NT2/D1 (cell line): ENCODE data around the gene IQGAP3.
A peak's percentile ranks its signal among the peaks of the same experiment; 100 is the strongest.

Experiments
- DNase-seq: peaks from one replicate; pipeline ENCODE4 v3.0.0-alpha.2; 2011; ENCODE audit warnings: low read depth, low spot score
- H3K27me3 ChIP-seq: 2 replicates; pipeline ENCODE4 v1.6.0; 2011; ENCODE audit warnings: mild to moderate bottlenecking; ENCODE audit not compliant: insufficient read length, insufficient read depth
- H3K36me3 ChIP-seq: 2 replicates; pipeline ENCODE4 v1.6.1; 2011; ENCODE audit warnings: mild to moderate bottlenecking, low read length, mixed read lengths; ENCODE audit not compliant: insufficient read depth, insufficient read length
- H3K4me1 ChIP-seq: 2 replicates; pipeline ENCODE4 v1.5.1; 2011; ENCODE audit not compliant: insufficient read depth, insufficient read length
- H3K4me3 ChIP-seq: 2 replicates; pipeline ENCODE4 v1.5.1; 2011; ENCODE audit warnings: low read depth; ENCODE audit not compliant: insufficient read length
- H3K9ac ChIP-seq: 2 replicates; pipeline ENCODE4 v1.6.0; 2011; ENCODE audit warnings: low read depth; ENCODE audit not compliant: insufficient read length
- H3K9me3 ChIP-seq: 2 replicates; pipeline ENCODE4 v1.5.1; 2011; ENCODE audit warnings: mild to moderate bottlenecking, low read length; ENCODE audit not compliant: insufficient read depth
- SUZ12 ChIP-seq: IDR thresholded peaks from 2 replicates; pipeline ENCODE4 v1.6.1; 2011; ENCODE audit not compliant: insufficient read length, insufficient read depth; ENCODE audit errors: extremely low read depth
- YY1 ChIP-seq: IDR thresholded peaks from 2 replicates; pipeline ENCODE4 v1.6.1; 2011; ENCODE audit not compliant: insufficient read length, insufficient read depth
- ZNF274 ChIP-seq: IDR thresholded peaks from 2 replicates; pipeline ENCODE4 v1.6.1; 2011; ENCODE audit warnings: mild to moderate bottlenecking, low read depth, low read length

Gene IQGAP3

GRCh38 chr1:156594190-156594589 lies 21.8 kb upstream of the IQGAP3 start:
- Histone ChIP-seq H3K36me3 (peaks cover 69% of the 10 kb centered on the region), H3K9me3 (no peaks in the 10 kb centered on the region), H3K4me3 (no peak overlapping the region), H3K27me3 (no peaks in the 10 kb centered on the region), H3K4me1 (peaks cover 9% of the 10 kb centered on the region), H3K9ac (no peak overlapping the region)
- DNase-seq: no peak
- no peak for TF ChIP-seq ZNF274
- TF ChIP-seq SUZ12: no peak
- no peak for TF ChIP-seq YY1

GRCh38 chr1:156593661-156593989 lies 21.3 kb upstream of the IQGAP3 start:
- H3K36me3 ChIP-seq: peaks cover 63% of the 10 kb centered on the region
- peaks cover 9% of the 10 kb centered on the region for H3K4me1 ChIP-seq
- H3K4me3 ChIP-seq: no peak overlapping the region
- H3K9ac ChIP-seq: no peak overlapping the region
- TF ChIP-seq YY1 (no peak), SUZ12 (no peak), ZNF274 (no peak)
- DNase-seq: no peak
- H3K9me3 ChIP-seq: no peaks in the 10 kb centered on the region
- no peaks in the 10 kb centered on the region for H3K27me3 ChIP-seq

DNA sequence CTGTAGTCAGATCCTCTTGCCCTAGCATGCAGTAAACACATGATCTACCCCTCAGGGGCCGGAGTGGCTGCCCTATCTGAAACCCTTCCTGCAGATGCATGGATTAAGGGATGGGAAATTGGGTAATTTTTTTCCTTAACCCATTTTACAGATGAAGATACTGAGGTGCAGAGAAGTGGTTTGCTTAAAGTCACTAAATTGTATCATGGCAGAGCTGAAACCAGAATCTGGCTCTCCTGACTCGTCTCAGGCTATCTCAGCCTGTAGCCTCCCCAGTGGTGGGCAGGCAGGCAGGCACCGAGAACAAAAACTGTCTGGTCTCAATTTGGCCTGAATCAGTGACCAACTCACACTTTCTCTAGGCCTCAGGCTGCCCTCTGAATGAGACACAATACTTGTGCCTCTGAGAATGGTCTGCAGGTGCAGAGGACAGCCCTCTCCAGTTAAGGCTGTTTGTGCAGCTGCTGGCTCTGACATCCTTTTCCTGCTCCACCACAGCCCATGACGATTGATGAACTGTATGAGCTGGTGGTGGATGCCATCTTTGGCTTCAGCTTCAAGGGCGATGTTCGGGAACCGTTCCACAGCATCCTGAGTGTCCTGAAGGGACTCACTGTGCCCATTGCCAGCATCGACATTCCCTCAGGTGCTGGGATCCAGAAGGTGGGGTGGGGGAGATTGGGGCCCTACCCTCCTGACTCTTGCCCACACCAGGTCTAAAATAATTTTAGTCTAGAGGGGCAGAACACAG lies 20.7 kb upstream of the IQGAP3 start:
- no peak for DNase-seq
- peak overlapping the region; percentile 12 for H3K9ac ChIP-seq
- TF ChIP-seq YY1 (no peak), ZNF274 (no peak), SUZ12 (no peak)

GRCh38 chr1:156592158-156592909 lies 20.0 kb upstream of the IQGAP3 start:
- peaks cover 9% of the 10 kb centered on the region for H3K4me1 ChIP-seq
- H3K4me3 ChIP-seq: peak overlapping the region; percentile 93
- H3K36me3 ChIP-seq: peaks cover 50% of the 10 kb centered on the region
- TF ChIP-seq ZNF274: no peak
- TF ChIP-seq SUZ12: no peak
- TF ChIP-seq YY1: no peak
- no peaks in the 10 kb centered on the region for H3K27me3 ChIP-seq
- peak overlapping the region; percentile 97 for H3K9ac ChIP-seq
- no peaks in the 10 kb centered on the region for H3K9me3 ChIP-seq
- no peak for DNase-seq

More for the DNA sequence above, 20.7 kb upstream of the IQGAP3 start:
- Histone ChIP-seq H3K27me3 (no peaks in the 10 kb centered on the region), H3K36me3 (peaks cover 58% of the 10 kb centered on the region), H3K4me3 (peak overlapping the region; percentile 93), H3K9me3 (no peaks in the 10 kb centered on the region), H3K4me1 (peaks cover 9% of the 10 kb centered on the region)

DNA sequence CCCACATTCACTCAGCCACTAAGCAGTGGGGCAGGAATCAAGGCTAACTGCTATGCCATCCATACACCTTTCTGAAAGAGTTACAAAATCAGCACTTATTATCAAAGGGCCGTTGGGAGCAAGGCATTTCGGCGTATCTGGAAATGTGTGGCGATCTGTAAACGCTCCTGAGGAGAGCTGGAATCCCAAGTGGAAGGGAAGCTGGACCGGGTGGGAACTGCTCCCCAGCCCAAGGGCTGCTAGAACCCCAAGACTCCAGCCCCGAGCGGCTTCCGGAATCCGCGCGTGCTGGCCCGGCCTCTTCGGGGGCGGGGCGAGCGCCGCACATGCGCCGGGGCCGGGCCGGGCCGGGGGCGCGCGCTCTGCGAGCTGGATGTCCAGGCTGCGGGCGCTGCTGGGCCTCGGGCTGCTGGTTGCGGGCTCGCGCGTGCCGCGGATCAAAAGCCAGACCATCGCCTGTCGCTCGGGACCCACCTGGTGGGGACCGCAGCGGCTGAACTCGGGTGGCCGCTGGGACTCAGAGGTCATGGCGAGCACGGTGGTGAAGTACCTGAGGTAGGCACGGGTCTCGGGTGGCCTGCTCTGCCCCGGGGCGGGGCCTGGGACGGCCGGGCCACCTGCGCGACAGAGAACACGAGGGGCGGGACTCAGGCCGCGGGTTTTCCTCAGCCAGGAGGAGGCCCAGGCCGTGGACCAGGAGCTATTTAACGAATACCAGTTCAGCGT lies 19.2 kb upstream of the IQGAP3 start, which contains the start of gene NAXE:
Gene NAXE (plus strand): TSS at position 345 of the 726 bp plus-strand sequence. CDS start 29 bp downstream, at position 374.
- Histone ChIP-seq H3K9me3 (no peaks in the 10 kb centered on the region), H3K27me3 (no peaks in the 10 kb centered on the region), H3K9ac (peak within 1 kb of the TSS; percentile 97), H3K4me1 (peaks cover 9% of the 10 kb centered on the region), H3K4me3 (peak within 1 kb of the TSS; percentile 93), H3K36me3 (peaks cover 43% of the 10 kb centered on the region)
- no peak for TF ChIP-seq SUZ12
- no peak for TF ChIP-seq ZNF274
- DNase-seq: peak; percentile 69

DNA sequence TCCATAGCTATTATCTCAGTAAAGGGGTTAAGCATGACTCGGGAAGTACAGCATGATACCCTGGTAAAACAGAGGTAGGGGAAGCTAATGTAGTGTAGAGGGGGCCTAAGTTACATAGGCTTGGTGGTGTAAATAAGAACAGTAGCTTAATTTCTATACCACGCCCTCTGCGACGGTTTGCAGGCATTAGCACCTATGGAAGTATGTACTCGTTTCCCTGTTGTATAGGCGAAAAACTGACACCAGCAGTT lies 18.7 kb upstream of the IQGAP3 start:
- no peak for TF ChIP-seq YY1
- Histone ChIP-seq H3K4me3 (peak overlapping the region; percentile 93), H3K4me1 (peaks cover 9% of the 10 kb centered on the region), H3K36me3 (peaks cover 38% of the 10 kb centered on the region), H3K27me3 (no peaks in the 10 kb centered on the region), H3K9ac (peak overlapping the region; percentile 97), H3K9me3 (no peaks in the 10 kb centered on the region)
- no peak for DNase-seq

- TF ChIP-seq ZNF274 (no peak), SUZ12 (no peak), YY1 (no peak)
- Histone ChIP-seq H3K9ac (peak overlapping the region; percentile 97), H3K36me3 (peaks cover 32% of the 10 kb centered on the region), H3K4me1 (peaks cover 9% of the 10 kb centered on the region), H3K9me3 (no peaks in the 10 kb centered on the region), H3K4me3 (peak overlapping the region; percentile 93), H3K27me3 (no peaks in the 10 kb centered on the region)
- no peak for DNase-seq
Observed at GRCh38 chr1:156590326-156591180, 18.2 kb upstream of the IQGAP3 start.
